HG03280 (cell line): ENCODE results near the gene PHLPP2.

ENCODE experiments used
- ATAC-seq: cut with Tn5 transposase; IDR thresholded peaks from one replicate; pipeline ENCODE4 v1.9.1; 2021; ENCODE audit warnings: mild to moderate bottlenecking, moderate library complexity; ENCODE audit not compliant: unreplicated experiment

The PHLPP2 gene

GRCh38 chr16:71669926-71670536 lies 54.5 kb downstream of the PHLPP2 start:
- no peak for ATAC-seq

DNA sequence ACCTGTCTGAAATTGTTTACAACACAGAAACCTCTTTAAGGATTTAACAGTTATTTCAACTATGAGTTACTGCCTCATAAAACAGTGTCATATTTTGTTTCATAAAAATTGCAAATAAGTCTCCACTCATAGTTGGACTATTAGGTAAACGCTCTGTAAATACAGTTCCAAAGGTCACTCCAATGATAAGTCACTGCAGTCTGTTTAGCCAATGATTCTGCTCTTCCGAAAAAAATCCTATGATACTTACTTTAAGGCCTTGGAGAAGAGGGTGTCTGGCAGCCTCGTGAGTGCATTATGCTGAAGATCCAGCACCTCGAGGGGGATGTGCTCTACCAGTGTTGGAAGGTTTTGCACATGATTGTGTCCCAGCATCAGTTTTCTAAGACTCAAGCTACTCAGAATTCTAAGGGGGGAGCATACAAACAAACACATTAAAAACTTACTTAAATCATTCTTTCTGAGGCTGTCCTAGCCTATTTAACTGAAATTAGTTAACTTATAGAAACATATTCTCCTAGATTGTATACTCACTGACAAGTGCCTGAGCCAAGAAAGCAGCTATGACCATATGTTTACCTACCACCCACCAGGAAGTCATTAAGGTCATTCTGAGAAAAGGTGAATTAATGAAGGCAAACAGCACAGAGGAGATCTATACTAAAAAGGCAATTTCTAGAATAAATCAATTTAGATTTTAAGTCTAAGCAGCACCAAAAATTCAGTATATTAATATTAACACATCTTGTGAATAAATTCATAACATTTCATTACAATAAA lies 57.4 kb downstream of the PHLPP2 start:
- ATAC-seq = no peak

DNA sequence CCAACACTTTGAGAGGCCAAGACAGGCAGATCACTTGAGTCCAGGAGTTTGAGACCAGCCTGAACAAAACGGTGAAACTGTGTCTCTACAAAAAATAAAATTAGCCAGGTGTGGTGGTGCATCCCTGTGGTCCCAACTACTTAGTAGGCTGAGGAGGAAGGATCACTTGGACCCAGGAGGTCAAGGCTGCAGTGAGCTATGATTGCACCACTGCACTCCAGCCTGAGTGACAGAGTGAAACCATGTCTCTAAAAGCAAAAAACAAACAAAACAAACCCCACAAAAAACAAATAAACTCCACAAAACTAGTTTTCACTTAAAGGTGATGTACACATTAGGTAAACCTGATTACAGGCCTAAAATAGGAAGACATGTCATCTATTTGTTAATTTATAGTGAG lies 58.2 kb downstream of the PHLPP2 start:
- ATAC-seq = no peak

DNA sequence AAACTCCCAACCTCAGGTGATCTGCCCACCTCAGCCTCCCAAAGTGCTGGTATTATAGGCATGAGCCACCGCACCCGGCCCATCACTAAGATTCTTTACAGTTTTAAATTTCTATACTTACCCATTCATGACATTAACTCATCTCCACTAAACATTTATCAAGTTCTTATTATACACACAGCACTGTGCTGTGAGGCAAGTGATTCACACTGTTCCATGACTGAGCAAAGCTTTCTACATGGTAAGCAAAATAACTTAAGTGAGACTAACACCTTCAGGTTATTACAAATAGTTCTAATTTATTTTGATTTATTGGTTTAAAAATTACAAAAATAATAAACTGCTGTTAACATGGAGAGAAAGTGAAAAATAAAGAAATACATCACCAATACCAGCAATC lies 65.0 kb downstream of the PHLPP2 start:
- no peak for ATAC-seq

DNA sequence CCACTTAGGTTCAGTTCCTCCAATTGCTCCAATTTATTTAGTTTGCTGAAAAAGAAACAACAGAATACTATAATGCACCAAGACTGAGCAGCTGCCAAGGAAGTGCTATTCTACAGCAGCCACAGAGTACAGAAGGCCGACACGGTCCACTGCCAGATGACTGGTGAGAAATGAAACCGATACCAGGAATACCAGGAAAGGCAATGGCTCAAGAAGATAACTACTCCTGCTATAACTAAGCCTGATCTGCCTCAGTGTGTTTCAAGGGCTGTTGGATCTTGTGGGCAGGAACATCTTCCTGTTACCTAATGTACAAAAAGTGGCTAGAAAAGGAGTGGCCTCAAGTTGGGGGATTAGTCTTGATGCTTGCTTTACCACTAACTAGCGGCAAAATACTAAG lies 65.7 kb downstream of the PHLPP2 start:
- ATAC-seq = no peak

DNA sequence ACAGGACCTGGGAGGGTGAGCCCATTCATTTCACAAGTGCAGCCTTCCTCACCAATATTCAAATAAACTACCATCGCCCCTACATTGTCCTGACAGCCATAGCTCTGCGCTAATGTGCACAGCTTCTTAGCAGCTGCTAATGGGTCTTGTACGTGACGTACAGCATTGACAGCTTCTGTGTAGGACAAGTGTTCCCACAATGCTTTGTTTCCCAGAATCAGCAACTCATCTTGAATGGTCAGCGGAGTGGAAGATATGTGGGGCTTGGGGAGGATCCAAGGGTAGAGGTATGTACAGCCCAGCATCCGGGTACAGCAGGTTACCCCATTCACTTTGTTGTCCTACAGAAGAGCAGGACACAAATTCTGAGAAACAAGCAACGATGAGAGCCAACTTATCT lies 74.8 kb downstream of the PHLPP2 start:
- no peak for ATAC-seq

GRCh38 chr16:71648921-71649320 lies 75.6 kb downstream of the PHLPP2 start:
- ATAC-seq = no peak

- no peak for ATAC-seq
Measured at GRCh38 chr16:71648162-71648561, 76.3 kb downstream of the PHLPP2 start.

GRCh38 chr16:71647391-71647790 lies 77.1 kb downstream of the PHLPP2 start:
- no peak for ATAC-seq

DNA sequence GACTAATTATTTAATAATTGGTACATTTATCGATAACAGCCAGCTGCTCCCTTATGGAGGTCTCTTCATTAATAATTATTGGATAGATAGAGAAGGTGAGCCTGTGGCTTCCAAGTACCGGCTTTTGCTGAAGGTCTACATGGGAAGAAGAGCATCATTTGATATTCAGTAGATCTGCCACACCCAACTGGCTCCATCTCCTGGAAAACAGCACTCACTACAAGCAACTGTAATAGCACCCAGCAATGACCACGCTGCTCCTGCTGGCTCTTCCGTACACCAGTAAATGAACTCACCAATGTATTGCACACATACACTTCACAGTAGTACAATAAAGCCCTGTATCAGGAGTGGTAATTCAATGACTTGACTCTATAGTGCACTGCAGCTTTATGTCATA lies 79.1 kb downstream of the PHLPP2 start:
- ATAC-seq = no peak

GRCh38 chr16:71637398-71637797 lies 87.1 kb downstream of the PHLPP2 start:
- no peak for ATAC-seq

DNA sequence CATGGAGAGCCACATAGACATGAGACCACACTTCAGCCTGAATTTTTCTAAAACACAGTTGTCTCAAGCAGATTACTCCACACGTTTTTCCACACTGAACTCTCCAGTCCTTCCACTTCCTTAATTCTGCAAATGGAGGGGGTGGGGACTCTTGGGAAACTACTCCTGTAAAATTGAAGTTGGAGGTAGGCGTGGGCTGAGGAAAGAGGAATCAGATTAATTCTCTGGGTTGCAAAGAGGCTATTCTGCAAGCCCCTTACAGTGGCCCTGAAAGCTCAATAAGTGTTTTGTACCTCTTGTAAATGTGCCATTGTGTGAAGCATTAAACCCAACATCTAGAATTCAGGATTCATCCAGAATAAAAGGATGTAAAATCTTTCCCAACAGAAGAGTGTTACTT lies 88.9 kb downstream of the PHLPP2 start:
- no peak for ATAC-seq

DNA sequence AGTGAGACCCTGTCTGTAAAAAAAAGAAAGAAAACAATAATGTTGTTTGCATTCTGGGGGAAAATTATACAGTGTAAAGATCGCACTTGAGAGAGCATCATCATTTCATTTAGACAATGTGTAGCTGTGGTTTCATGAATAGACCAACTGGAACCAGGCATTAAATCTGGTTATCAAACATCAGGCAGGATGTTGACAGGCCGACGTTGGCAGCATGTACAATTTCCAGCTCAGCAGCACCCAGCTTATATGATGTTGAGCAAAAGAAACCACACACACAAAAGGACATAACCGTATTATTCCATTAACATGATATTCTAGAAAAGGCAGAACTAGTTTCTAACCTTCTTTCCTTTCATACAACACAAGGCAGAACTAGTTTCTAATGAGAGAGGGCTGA lies 92.7 kb downstream of the PHLPP2 start:
- ATAC-seq = no peak

GRCh38 chr16:71630808-71631207 lies 93.7 kb downstream of the PHLPP2 start:
- no peak for ATAC-seq

GRCh38 chr16:71629278-71630016 lies 95.1 kb downstream of the PHLPP2 start:
- no peak for ATAC-seq

- no peak for ATAC-seq
Measured at GRCh38 chr16:71628810-71629209, 95.7 kb downstream of the PHLPP2 start.

- no peak for ATAC-seq
Measured at GRCh38 chr16:71627731-71628181, 96.7 kb downstream of the PHLPP2 start.

GRCh38 chr16:71626858-71627213 lies 97.7 kb downstream of the PHLPP2 start:
- no peak for ATAC-seq

- no peak for ATAC-seq
Measured at GRCh38 chr16:71626018-71626857, 98.3 kb downstream of the PHLPP2 start, which contains the start of gene MARVELD3. Gene MARVELD3 (plus strand): TSS chr16:71626184. CDS start chr16:71626230, 46 bp downstream.

DNA sequence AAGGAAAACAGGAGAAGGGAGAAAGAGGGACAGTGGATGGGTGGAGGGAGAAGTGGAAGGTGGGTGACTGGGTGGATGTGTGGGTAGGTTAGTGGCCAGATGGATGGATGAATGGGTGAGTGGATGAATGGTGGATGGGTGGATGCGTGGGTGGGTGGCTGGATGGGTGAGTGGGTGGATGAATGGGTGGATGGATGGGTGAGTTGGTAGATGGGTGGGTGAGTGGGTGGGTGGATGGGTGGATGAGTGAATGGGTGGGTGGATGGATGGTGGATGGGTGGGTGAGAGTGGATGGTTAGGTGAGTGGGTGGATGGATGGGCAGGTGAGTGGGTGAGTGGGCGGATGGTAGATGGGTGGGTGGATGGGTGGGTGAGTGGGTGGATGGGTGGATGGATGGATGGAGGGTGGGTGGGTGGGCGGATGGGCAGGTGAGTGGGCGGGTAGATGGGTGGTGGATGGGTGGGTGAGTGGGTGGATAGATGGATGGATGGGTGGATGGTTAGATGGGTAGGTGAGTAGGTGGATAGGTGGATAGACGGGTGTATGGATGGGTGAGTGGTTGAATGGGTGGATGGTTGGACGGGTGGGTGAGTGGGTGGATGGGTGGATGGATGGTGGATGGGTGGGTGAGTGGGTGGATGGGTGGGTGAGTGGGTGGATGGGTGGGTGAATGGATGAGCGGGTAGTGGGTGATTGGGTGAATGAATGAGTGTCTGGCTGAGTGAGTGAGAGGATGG lies 99.2 kb downstream of the PHLPP2 start:
- ATAC-seq = no peak
